GM23338 (cell line): Measurements from ENCODE around the gene VPS39. TPM values are rescaled to one million over a fixed set of nuclear protein-coding genes. Genes with fewer than 3 reads are reported as not detected.

Source experiments
- ATAC-seq: fragments of 200-7000 bp; cut with Tn5 transposase; 3 replicates; pipeline ENCODE4 v1.9.1; 2020
- DNase-seq: peaks from one replicate; pipeline ENCODE4 v3.0.0-alpha.2; 2015; ENCODE audit warnings: low spot score
- H2AFZ ChIP-seq: fragments of 200-600 bp; sonication (generic); 2 replicates; pipeline ENCODE4 v1.8.0; 2016; ENCODE audit warnings: antibody characterized with exemption, mild to moderate bottlenecking, moderate library complexity
- H3F3A ChIP-seq: fragments of 200-600 bp; sonication (generic); replicated peaks from 2 replicates; pipeline ENCODE4 v1.8.0; 2017; ENCODE audit warnings: antibody characterized with exemption, mixed run types, low read depth
- H3K27ac ChIP-seq: fragments of 200-600 bp; sonication (generic); 2 replicates; pipeline ENCODE4 v1.6.1; 2016; ENCODE audit warnings: low read depth
- H3K27me3 ChIP-seq: fragments of 200-600 bp; sonication (generic); 2 replicates; pipeline ENCODE4 v1.8.0; 2016; ENCODE audit warnings: mild to moderate bottlenecking, mixed run types, moderate library complexity; ENCODE audit not compliant: insufficient read depth
- H3K36me3 ChIP-seq: fragments of 200-600 bp; sonication (generic); 2 replicates; pipeline ENCODE4 v1.8.0; 2016; ENCODE audit warnings: mild to moderate bottlenecking; ENCODE audit not compliant: insufficient read depth
- H3K4me1 ChIP-seq: fragments of 200-600 bp; sonication (generic); 2 replicates; pipeline ENCODE4 v1.8.0; 2016; ENCODE audit warnings: mild to moderate bottlenecking, moderate library complexity; ENCODE audit not compliant: insufficient read depth
- H3K4me2 ChIP-seq: fragments of 200-600 bp; sonication (generic); 2 replicates; pipeline ENCODE4 v1.7.1; 2017; ENCODE audit warnings: mixed run types
- H3K4me3 ChIP-seq: fragments of 200-600 bp; sonication (generic); 2 replicates; pipeline ENCODE4 v1.6.1; 2016; ENCODE audit warnings: mixed run types
- H3K79me2 ChIP-seq: fragments of 200-600 bp; sonication (generic); replicated peaks from 2 replicates; pipeline ENCODE4 v1.8.0; 2017; ENCODE audit warnings: mild to moderate bottlenecking; ENCODE audit not compliant: insufficient read depth
- H3K9me2 ChIP-seq: fragments of 200-600 bp; sonication (generic); 2 replicates; pipeline ENCODE4 v1.8.0; 2017; ENCODE audit not compliant: insufficient read depth
- H4K20me1 ChIP-seq: fragments of 200-600 bp; sonication (generic); replicated peaks from 2 replicates; pipeline ENCODE4 v1.8.0; 2017; ENCODE audit warnings: mild to moderate bottlenecking; ENCODE audit not compliant: insufficient read depth
- H3K27ac Mint-ChIP-seq: 2 replicates; pipeline ENCODE4 v1.8.0; 2020; ENCODE audit warnings: inconsistent platforms, mild to moderate bottlenecking, moderate library complexity, mixed read lengths
- H3K27me3 Mint-ChIP-seq: 3 replicates; pipeline ENCODE4 v1.8.0; 2022; ENCODE audit warnings: low read depth, mild to moderate bottlenecking, moderate library complexity, mixed read lengths, inconsistent platforms; ENCODE audit not compliant: insufficient read depth, poor library complexity
- H3K36me3 Mint-ChIP-seq: 3 replicates; pipeline ENCODE4 v1.8.0; 2021; ENCODE audit warnings: low read depth, mild to moderate bottlenecking, inconsistent platforms, moderate library complexity, mixed read lengths
- H3K4me1 Mint-ChIP-seq: 3 replicates; pipeline ENCODE4 v1.8.0; 2020; ENCODE audit warnings: mild to moderate bottlenecking, inconsistent platforms, mixed read lengths
- H3K4me3 Mint-ChIP-seq: 3 replicates; pipeline ENCODE4 v1.8.0; 2021; ENCODE audit warnings: moderate library complexity, mild to moderate bottlenecking, inconsistent platforms, mixed read lengths
- H3K9me3 Mint-ChIP-seq: 3 replicates; pipeline ENCODE4 v1.8.0; 2020; ENCODE audit warnings: moderate library complexity, mild to moderate bottlenecking, inconsistent platforms, mixed read lengths
- CREB1 ChIP-seq: fragments of 250-450 bp; sonication (Bioruptor Pico); IDR thresholded peaks from 2 replicates; pipeline ENCODE4 v1.5.0; 2020; ENCODE audit warnings: low read depth, mild to moderate bottlenecking, moderate library complexity
- EZH2 ChIP-seq: fragments of 200-600 bp; sonication (generic); IDR thresholded peaks from one replicate; pipeline ENCODE4 v1.8.0; 2017; ENCODE audit warnings: antibody characterized with exemption, mild to moderate bottlenecking, low read depth; ENCODE audit not compliant: unreplicated experiment
- EZH2phosphoT487 ChIP-seq: fragments of 200-600 bp; sonication (generic); IDR thresholded peaks from one replicate; pipeline ENCODE4 v1.8.1; 2018; ENCODE audit warnings: antibody characterized with exemption; ENCODE audit not compliant: unreplicated experiment
- JUNB ChIP-seq: IDR thresholded peaks from one replicate; pipeline ENCODE4 v1.6.1; 2016; ENCODE audit warnings: antibody characterized with exemption; ENCODE audit not compliant: unreplicated experiment
- NANOG ChIP-seq: IDR thresholded peaks from 2 replicates; pipeline ENCODE4 v1.6.1; 2016; ENCODE audit warnings: antibody characterized with exemption, borderline replicate concordance
- POLR2AphosphoS5 ChIP-seq: IDR thresholded peaks from 2 replicates; pipeline ENCODE4 v1.6.1; 2016; ENCODE audit warnings: antibody characterized with exemption, low read depth
- STAT1 ChIP-seq: IDR thresholded peaks from one replicate; pipeline ENCODE4 v1.6.1; 2016; ENCODE audit warnings: antibody characterized with exemption; ENCODE audit not compliant: unreplicated experiment
- ZNF114 ChIP-seq: fragments of 250-450 bp; sonication (Bioruptor Pico); IDR thresholded peaks from 2 replicates; pipeline ENCODE4 v1.5.0; 2020; ENCODE audit warnings: mild to moderate bottlenecking, moderate library complexity
- ZNF331 ChIP-seq: fragments of 250-450 bp; sonication (Bioruptor Pico); IDR thresholded peaks from 2 replicates; pipeline ENCODE4 v1.5.0; 2020; ENCODE audit warnings: low read depth, mild to moderate bottlenecking, moderate library complexity
- polyA plus RNA-seq: library from polyadenylated mRNA; unstranded; fragments of >200 nt; fragmentation: Nextera tagmentation; extraction: Ambion mirVana; gene quantifications from 2 replicates; pipeline ENCODE4 v1.2.1, GENCODE V29; 2016
- total RNA-seq: library from RNA; depleted of rRNA; stranded (reverse); fragments of >200 nt; shearing (Covaris generic); gene quantifications from 2 replicates; pipeline ENCODE4 v1.2.3, GENCODE V29; 2014
- TF ChIP-seq, protein P1 (sequence below), 2 experiments: fragments of 200-600 bp in 1 of 2; sonication (generic) in 1 of 2; conservative IDR thresholded peaks; 2 replicates each; pipeline versions ENCODE4 v1.5.1 to v1.6.1; 2016 to 2017; ENCODE audit warnings: antibody characterized with exemption in 2 of 2, low read depth in 2 of 2, mild to moderate bottlenecking in 2 of 2, moderate library complexity in 1 of 2
- TF ChIP-seq, protein P2 (sequence below): IDR thresholded peaks from 2 replicates; pipeline ENCODE4 v1.6.1; 2016; ENCODE audit warnings: antibody characterized with exemption

Gene VPS39
- total and polyA plus RNA-seq, 2 experiments from 2014 or later = 14.9 to 45.1 TPM

DNA sequence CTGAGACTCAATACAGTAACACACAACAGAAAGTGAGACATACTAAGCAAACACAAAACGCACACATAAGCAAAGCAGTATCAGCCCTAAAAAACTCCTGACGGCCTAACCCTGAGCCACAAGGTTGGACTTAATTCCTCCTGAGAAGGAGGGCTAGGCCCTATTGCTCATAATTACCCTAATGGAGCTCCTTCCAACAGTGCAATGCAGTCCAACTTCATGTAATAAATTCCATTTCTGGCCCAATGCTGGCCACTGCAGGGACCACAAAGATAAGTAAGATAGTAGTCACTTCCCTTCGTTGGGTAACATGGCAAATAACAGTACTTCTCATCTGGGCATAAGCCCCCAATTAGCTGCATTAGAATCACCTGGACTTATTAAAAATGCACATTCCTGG, 4.2 kb downstream of the VPS39 start:
- no peaks in the 10 kb centered on the region for H3K9me3 Mint-ChIP-seq
- Histone ChIP-seq H3K4me1 (peaks cover 5% of the 10 kb centered on the region; the same call in 1 of the 2 replicates), H3F3A (peaks cover 5% of the 10 kb centered on the region; the same call in 1 of the 2 replicates), H3K36me3 (no peaks in the 10 kb centered on the region), H3K27ac (no peak overlapping the region), H3K27me3 (no peaks in the 10 kb centered on the region), H3K4me3 (no peak overlapping the region), H3K4me2 (no peak overlapping the region), H3K9me2 (no peaks in the 10 kb centered on the region; the same call in 1 of the 2 replicates), H2AFZ (no peak overlapping the region), H4K20me1 (peaks cover 3% of the 10 kb centered on the region; the same call in 1 of the 2 replicates), H3K79me2 (peaks cover 29% of the 10 kb centered on the region)
- TF ChIP-seq JUNB (no peak), ZNF114 (CRISPR knock-in tag) (no peak), CREB1 (CRISPR knock-in tag) (no peak), NANOG (no peak)
- TF ChIP-seq, protein P1, sequence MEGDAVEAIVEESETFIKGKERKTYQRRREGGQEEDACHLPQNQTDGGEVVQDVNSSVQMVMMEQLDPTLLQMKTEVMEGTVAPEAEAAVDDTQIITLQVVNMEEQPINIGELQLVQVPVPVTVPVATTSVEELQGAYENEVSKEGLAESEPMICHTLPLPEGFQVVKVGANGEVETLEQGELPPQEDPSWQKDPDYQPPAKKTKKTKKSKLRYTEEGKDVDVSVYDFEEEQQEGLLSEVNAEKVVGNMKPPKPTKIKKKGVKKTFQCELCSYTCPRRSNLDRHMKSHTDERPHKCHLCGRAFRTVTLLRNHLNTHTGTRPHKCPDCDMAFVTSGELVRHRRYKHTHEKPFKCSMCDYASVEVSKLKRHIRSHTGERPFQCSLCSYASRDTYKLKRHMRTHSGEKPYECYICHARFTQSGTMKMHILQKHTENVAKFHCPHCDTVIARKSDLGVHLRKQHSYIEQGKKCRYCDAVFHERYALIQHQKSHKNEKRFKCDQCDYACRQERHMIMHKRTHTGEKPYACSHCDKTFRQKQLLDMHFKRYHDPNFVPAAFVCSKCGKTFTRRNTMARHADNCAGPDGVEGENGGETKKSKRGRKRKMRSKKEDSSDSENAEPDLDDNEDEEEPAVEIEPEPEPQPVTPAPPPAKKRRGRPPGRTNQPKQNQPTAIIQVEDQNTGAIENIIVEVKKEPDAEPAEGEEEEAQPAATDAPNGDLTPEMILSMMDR (conservative IDR thresholded peaks at IDR 0.05; ENCODE audit: low read depth in 2 of 2) = no peak
- TF ChIP-seq, protein P2, sequence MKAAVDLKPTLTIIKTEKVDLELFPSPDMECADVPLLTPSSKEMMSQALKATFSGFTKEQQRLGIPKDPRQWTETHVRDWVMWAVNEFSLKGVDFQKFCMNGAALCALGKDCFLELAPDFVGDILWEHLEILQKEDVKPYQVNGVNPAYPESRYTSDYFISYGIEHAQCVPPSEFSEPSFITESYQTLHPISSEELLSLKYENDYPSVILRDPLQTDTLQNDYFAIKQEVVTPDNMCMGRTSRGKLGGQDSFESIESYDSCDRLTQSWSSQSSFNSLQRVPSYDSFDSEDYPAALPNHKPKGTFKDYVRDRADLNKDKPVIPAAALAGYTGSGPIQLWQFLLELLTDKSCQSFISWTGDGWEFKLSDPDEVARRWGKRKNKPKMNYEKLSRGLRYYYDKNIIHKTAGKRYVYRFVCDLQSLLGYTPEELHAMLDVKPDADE = no peak
- peaks cover 7% of the 10 kb centered on the region for H3K4me1 Mint-ChIP-seq
- peaks cover 2% of the 10 kb centered on the region; the same call in 2 of the 3 replicates for H3K36me3 Mint-ChIP-seq
- no peak overlapping the region for H3K4me3 Mint-ChIP-seq
- H3K27me3 Mint-ChIP-seq = peaks cover 5% of the 10 kb centered on the region
- DNase-seq = no peak
- no peak overlapping the region for H3K27ac Mint-ChIP-seq
- ATAC-seq = no peak

DNA sequence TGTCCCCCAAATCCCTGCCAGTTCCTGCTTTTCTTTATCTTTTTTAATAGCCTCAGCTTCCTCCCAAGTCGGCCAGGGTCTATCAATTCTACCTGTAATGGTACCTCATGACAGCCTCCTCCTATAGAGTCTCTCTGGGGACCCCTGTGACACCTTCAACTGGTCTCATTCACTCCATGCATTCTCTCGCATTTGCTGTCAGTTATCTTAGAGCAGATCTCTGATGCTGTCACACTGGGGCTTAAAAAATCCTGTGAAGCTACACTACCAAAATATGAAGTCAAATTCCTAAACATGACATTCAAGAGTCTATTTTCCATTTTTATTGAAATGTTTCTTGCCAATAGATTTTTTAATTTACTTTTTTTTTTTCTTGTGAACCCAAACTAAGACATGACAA, 5.5 kb downstream of the VPS39 start:
- H3K4me1 ChIP-seq = peaks cover 5% of the 10 kb centered on the region; the same call in 1 of the 2 replicates
- ATAC-seq (no peak), DNase-seq (no peak)
- Mint-ChIP-seq H3K4me3 (no peak overlapping the region), H3K9me3 (no peaks in the 10 kb centered on the region), H3K4me1 (peaks cover 5% of the 10 kb centered on the region), H3K27ac (no peak overlapping the region), H3K36me3 (peaks cover 5% of the 10 kb centered on the region; the same call in 2 of the 3 replicates), H3K27me3 (peaks cover 2% of the 10 kb centered on the region)
- no peaks in the 10 kb centered on the region for H3K36me3 ChIP-seq
- no peak overlapping the region for H2AFZ ChIP-seq
- H3F3A ChIP-seq = no peaks in the 10 kb centered on the region
- H3K79me2 ChIP-seq = peaks cover 28% of the 10 kb centered on the region
- H4K20me1 ChIP-seq = peaks cover 3% of the 10 kb centered on the region; the same call in 1 of the 2 replicates
- H3K4me2 ChIP-seq = no peak overlapping the region
- no peak overlapping the region for H3K27ac ChIP-seq
- H3K9me2 ChIP-seq = no peaks in the 10 kb centered on the region
- H3K4me3 ChIP-seq = no peak overlapping the region
- H3K27me3 ChIP-seq = no peaks in the 10 kb centered on the region
- TF ChIP-seq CREB1 (CRISPR knock-in tag) = no peak
- no peak for TF ChIP-seq ZNF331 (CRISPR knock-in tag)
- no peak for TF ChIP-seq EZH2
- no peak for TF ChIP-seq POLR2AphosphoS5
- TF ChIP-seq EZH2phosphoT487 = no peak
- TF ChIP-seq NANOG = no peak
- no peak for TF ChIP-seq JUNB
- no peak for TF ChIP-seq STAT1
